Esophagus (tissue), 2 donors: ENCODE results near the gene DMC1. TPM values are rescaled to one million over a fixed set of nuclear protein-coding genes. Genes with fewer than 3 reads are reported as not detected.
A peak's percentile ranks its signal among the peaks of the same experiment; 100 is the strongest.

Experiments used
- H3K27ac ChIP-seq, 2 donors: one replicate each; pipeline ENCODE4 v1.5.1; 2013; ENCODE audit warnings: low read depth in 2 of 2, mild to moderate bottlenecking in 2 of 2, inconsistent platforms in 1 of 2, low read length in 1 of 2, moderate library complexity in 1 of 2
- H3K27me3 ChIP-seq, 2 donors: one replicate each; pipeline ENCODE4 v1.6.1; 2013; ENCODE audit warnings: low read length in 2 of 2, control low read depth in 1 of 2, mild to moderate bottlenecking in 1 of 2; ENCODE audit not compliant: insufficient read depth in 2 of 2, control insufficient read depth in 1 of 2
- H3K36me3 ChIP-seq, 2 donors: one replicate each; pipeline ENCODE4 v1.6.1; 2013; ENCODE audit warnings: low read length in 1 of 2; ENCODE audit not compliant: control insufficient read depth in 2 of 2, insufficient read depth in 2 of 2
- H3K4me1 ChIP-seq, 2 donors: one replicate each; pipeline ENCODE4 v1.6.1; 2013; ENCODE audit warnings: low read length in 1 of 2; ENCODE audit not compliant: control insufficient read depth in 2 of 2, insufficient read depth in 2 of 2
- H3K4me3 ChIP-seq, 2 donors: one replicate each; pipeline ENCODE4 v1.5.1; 2013; ENCODE audit warnings: low read length in 2 of 2, mild to moderate bottlenecking in 2 of 2, low read depth in 1 of 2, moderate library complexity in 1 of 2
- H3K9me3 ChIP-seq, 2 donors: one replicate each; pipeline ENCODE4 v1.6.1; 2013; ENCODE audit warnings: mild to moderate bottlenecking in 2 of 2, low read depth in 1 of 2, low read length in 1 of 2, moderate library complexity in 1 of 2; ENCODE audit not compliant: control insufficient read depth in 2 of 2, insufficient read depth in 1 of 2
- WGBS, 2 donors: extraction: QIAGEN DNeasy Blood & Tissue Kit; methylation state at CpG; one replicate each; pipeline ENCODE4 v1.1.7; 2013; 5-methylcytosine and 5-hydroxymethylcytosine counted together
- polyA plus RNA-seq, 2 donors: library from polyadenylated mRNA; stranded (reverse); fragments of 200-250 nt; gene quantifications; one replicate each; pipeline ENCODE4 v1.2.3, GENCODE V29; 2013
- donor health status: healthy with polysubstance abuse.
- donor health status: Bipolar disorder and iron deficiency.

DMC1 gene
- polyA plus RNA-seq, 2 donors, result 0.51 to 1.3 TPM

DNA sequence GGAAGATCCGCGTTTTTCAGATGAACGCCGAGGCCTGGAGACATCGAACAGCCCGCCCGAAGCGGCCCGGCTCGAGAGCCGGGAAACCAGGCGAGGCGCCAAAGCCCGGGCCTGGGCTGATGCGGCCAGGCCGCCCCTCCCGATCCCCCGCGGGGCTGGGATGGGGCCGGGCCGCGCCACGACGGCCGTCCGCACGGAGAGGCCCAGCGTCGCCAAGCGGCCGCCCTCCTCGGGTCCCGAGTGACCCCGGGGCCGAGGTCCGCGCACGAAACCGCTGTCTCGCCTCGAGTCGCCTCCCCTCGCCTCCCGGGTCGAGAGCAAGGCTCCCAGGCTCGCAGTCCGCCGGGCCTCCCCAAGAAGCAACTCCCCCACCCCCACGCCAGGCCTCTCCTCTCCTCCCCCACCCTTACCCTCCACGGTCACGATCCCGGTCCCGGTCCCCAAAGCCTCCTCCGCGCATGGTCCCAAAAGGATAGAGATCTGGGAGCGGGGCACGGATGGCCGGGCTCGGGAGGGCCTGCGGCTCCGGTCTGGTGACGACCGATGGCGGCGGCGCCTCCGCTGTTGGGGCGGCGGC is 64.4 kb downstream of the DMC1 start:
- Histone ChIP-seq H3K27me3 (no peaks in the 10 kb centered on the region), H3K4me1 (peaks cover 0 to 6% of the 10 kb centered on the region in 2 donors), H3K36me3 (peaks cover 0 to 3% of the 10 kb centered on the region in 2 donors), H3K4me3 (peak overlapping the region; percentile 83 to 94), H3K9me3 (no peaks in the 10 kb centered on the region), H3K27ac (peak overlapping the region; percentile 100)
- WGBS, 2 donors, result 0% methylated on average over 39 to 69 of the region's 69 CpGs

DNA sequence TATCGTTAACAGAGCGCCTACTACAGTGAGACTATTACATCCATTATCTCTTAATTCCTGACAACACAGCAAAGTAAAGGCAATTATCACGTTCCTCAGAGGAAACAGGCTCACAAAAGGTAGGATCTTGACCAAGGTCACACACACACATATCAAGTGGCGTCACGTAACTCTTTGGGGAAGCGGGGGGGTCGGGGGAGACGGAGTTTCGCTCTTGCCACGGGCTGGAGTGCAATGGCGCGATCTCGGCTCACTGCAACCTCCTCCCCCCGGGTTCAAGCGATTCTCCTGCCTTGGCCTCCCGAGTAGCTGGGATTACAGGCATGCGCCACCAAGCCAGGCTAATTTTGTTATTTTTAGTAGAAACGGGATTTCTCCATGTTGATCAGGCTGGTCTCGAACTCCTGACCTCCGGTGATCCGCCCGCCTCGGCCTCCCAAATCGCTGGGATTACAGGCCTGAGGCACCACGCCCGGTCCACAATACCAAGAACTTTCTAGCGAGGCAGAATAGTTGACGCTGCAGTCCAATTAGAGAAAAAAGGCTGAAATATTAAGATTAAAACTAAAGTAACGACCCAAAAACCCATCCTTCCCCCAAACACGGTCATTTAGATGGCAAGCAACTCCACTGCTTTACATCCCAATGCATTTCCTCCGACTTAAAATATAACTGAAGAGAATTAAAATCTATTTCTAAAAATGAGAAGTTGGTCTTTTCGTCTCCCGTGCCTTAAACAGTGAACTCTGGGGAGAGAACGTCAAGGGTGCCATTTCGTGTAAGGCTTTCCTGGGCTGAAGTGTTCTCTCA is 65.0 kb downstream of the DMC1 start:
- H3K4me1 ChIP-seq, result peaks cover 0 to 6% of the 10 kb centered on the region in 2 donors
- no peaks in the 10 kb centered on the region for H3K27me3 ChIP-seq
- peak overlapping the region; percentile 100 for H3K27ac ChIP-seq
- peaks cover 0 to 3% of the 10 kb centered on the region in 2 donors for H3K36me3 ChIP-seq
- H3K9me3 ChIP-seq, result no peaks in the 10 kb centered on the region
- peak overlapping the region; percentile 83 to 94 for H3K4me3 ChIP-seq
- WGBS, 2 donors, result 1 to 2% methylated on average over 35 of the region's 35 CpGs

DNA sequence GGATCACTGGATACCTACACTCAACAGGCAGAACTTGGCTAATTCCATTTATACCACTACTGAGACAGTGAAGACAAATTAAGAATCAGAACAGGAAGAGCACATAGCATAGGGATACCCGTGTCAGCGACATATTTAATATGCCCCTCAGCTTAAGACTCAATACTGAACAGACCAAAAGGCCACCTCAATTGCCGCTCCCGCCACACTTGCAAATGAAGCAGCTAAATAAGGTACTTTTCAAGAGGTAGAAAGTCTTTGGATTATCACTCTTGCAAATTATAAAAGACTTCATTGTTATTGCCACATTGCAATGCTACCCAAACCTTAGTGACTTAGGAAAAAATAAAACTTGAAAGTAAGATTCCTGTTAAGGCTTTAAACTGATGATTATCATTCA is 67.0 kb downstream of the DMC1 start:
- peaks cover 0 to 7% of the 10 kb centered on the region in 2 donors for H3K36me3 ChIP-seq
- peaks cover 0 to 6% of the 10 kb centered on the region in 2 donors for H3K4me1 ChIP-seq

DNA sequence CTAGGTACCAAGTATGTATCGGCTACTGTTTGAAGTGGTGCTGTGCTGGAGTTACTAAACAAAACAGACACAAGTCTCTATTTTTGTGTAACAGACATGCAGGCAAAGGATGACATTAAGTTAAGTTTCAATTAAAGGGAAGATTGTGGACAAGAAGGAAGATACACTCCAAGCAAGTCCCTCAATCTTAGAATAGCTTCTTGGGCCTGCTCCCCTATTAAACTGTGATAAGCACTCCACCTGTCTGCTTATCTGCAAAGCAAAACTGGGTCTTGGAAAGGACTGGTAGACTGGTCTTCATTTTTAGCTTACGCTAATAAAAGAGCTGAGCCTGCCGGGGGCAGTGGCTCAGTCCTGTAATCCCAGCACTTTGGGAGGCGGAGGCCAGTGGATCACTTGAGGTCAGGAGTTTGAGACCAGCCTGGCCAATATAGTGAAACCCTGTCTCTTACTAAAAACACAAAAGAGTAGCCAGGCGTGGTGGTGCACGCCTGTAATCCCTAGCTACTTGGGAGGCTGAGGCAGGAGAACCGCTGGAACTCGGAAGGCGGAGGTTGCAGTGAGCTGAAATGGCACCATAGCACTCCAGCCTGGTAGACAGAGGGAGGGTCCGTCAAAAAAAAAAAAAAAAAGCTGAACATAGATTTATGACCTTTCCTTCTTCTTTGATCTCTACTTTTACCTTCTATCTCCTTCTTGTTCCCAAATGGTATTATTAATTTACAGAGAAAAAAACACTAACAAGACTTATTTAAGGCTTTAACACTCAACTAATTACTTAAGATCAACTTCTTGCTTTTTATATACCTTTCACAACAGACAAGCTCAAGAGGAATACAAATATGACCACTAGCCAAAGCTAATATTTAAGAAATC is 67.9 kb downstream of the DMC1 start:
- WGBS, 2 donors, result 83 to 84% methylated on average over 9 to 10 of the region's 10 CpGs
- Histone ChIP-seq H3K4me3 (peak overlapping the region in 1 of 2 donors; percentile 32), H3K36me3 (peaks cover 0 to 7% of the 10 kb centered on the region in 2 donors), H3K9me3 (no peaks in the 10 kb centered on the region), H3K4me1 (peaks cover 0 to 6% of the 10 kb centered on the region in 2 donors), H3K27me3 (no peaks in the 10 kb centered on the region), H3K27ac (no peak overlapping the region)

More for the DNA sequence above, 67.0 kb downstream of the DMC1 start:
- Histone ChIP-seq H3K9me3 (no peaks in the 10 kb centered on the region), H3K4me3 (peak overlapping the region in 1 of 2 donors; percentile 32), H3K27me3 (no peaks in the 10 kb centered on the region), H3K27ac (no peak overlapping the region)
- 36% methylated on average over 4 of the region's 4 CpGs for WGBS, 2 donors

DNA sequence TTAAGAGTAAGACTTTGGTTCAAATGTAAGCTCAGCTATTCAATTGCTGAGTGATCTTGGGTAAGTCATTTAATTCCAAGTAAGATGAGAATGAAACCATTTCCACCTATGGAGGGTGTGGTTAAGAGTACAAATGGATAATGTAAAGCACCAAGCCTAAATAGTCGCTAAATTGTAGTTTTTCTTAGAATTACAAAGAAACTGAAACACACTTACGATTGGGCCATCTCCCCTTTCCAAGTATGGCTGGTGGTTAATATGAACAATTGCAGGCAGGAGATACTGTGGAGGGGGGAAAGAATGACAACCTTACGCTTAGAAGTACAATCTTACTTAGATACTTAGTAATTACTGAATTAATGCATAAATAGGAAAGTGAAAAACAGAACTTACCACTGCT is 72.1 kb downstream of the DMC1 start:
- Histone ChIP-seq H3K27me3 (no peaks in the 10 kb centered on the region), H3K27ac (no peak overlapping the region), H3K36me3 (peaks cover 0 to 24% of the 10 kb centered on the region in 2 donors), H3K4me3 (no peak overlapping the region), H3K4me1 (peaks cover 0 to 3% of the 10 kb centered on the region in 2 donors), H3K9me3 (no peaks in the 10 kb centered on the region)
- WGBS, 2 donors, result 77 to 87% methylated on average over 3 of the region's 3 CpGs

DNA sequence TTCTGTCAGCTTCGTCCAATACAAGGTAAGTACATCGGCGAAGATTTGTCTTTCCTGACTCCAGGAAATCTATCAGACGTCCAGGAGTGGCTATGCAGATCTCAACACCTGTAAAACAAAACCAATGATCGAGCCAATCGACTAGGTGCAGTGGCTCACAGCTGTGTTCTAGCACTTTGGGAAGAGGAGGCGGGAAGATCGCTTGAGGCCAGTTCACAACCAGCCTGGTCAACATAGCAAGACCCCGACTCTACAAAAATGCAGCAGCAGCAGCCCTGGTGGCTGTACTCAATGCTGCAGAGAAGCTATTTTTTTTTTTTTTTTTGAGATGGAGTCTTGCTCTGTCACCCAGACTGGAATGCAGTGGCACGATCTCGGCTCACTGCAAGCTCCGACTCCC is 75.0 kb downstream of the DMC1 start:
- H3K4me1 ChIP-seq, result no peaks in the 10 kb centered on the region
- peaks cover 7 to 29% of the 10 kb centered on the region in 2 donors for H3K36me3 ChIP-seq
- H3K27me3 ChIP-seq, result no peaks in the 10 kb centered on the region
- no peaks in the 10 kb centered on the region for H3K9me3 ChIP-seq
- WGBS, 2 donors, result 89 to 91% methylated on average over 12 of the region's 12 CpGs
- no peak overlapping the region for H3K4me3 ChIP-seq
- no peak overlapping the region for H3K27ac ChIP-seq

DNA sequence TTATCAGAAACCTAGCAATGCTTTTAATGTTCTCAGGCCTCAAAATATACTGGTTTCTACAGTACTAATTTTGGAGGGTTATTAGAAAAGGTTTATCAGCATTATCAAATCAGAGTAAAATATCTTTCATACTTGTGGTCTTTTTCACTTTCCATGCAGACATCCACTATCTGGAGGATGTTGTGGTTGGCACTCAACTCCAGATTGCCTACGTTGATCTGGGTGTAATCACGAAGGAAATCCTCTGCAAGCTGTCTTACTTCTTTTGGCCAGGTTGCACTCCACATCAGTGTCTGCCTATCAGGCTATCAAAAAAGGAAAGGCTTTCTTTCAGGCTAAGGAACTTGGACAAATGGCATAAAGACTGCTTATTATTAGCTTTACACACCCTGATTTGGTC is 75.5 kb downstream of the DMC1 start:
- Histone ChIP-seq H3K27ac (no peak overlapping the region), H3K27me3 (no peaks in the 10 kb centered on the region), H3K36me3 (peaks cover 7 to 31% of the 10 kb centered on the region in 2 donors), H3K4me1 (no peaks in the 10 kb centered on the region), H3K4me3 (no peak overlapping the region), H3K9me3 (no peaks in the 10 kb centered on the region)
- WGBS, 2 donors, result 54 to 56% methylated on average over 2 of the region's 2 CpGs

DNA sequence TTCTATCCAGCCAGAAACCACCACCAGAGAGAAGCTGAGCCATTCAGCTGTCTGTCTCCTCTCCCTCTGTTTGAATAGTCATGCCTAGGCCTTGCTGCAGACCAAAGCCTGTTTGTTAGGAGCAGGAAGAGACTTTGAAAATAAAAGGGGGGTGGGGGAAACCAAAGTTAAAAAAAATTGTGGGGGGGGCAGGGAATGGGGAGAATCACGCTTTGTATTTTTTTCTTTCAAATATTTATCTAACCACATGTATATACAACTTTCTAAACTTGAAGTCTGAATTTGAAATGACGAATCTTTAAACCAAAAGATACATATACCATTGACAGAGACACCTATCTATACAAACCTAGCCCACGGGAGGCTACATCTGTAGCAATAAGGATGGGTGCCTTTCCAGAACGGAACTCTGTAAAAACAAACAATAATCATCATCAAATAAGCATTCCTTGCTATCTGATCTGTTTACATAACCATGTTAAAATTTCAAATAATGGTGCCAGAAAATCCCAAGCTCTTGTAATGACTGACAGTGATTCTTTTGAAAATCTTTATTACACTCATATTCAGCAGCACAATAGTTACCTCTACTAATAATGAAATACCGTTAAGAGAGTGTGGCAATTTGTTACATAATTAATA is 78.2 kb downstream of the DMC1 start:
- no peaks in the 10 kb centered on the region for H3K9me3 ChIP-seq
- no peaks in the 10 kb centered on the region for H3K4me1 ChIP-seq
- H3K4me3 ChIP-seq, result no peak overlapping the region
- WGBS, 2 donors, result 48 to 55% methylated on average over 5 of the region's 5 CpGs
- H3K27ac ChIP-seq, result no peak overlapping the region
- H3K36me3 ChIP-seq, result peaks cover 7 to 34% of the 10 kb centered on the region in 2 donors
- no peaks in the 10 kb centered on the region for H3K27me3 ChIP-seq

DNA sequence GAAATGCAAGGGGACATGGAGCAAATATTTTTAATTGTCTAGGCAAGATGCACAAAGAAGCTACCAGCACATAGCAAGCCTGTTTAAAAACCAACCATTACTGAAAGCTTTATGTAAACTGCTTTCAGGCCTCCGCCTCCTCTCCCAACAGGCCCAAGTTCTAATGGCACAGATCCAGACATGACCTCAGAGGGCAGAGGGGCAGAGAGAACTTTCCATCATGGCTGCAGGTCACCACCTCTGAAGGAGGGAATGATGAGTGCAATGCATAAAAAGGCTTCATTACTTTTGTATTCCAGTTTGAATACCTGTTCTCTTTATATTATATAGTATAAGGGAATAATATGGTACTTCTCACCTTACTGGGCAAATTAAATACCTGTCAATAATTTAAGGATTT is 79.1 kb downstream of the DMC1 start:
- H3K27me3 ChIP-seq, result no peaks in the 10 kb centered on the region
- peak overlapping the region in 1 of 2 donors; percentile 30 for H3K27ac ChIP-seq
- peaks cover 11 to 34% of the 10 kb centered on the region in 2 donors for H3K36me3 ChIP-seq
- 40 to 62% methylated on average over 1 of the region's 1 CpG for WGBS, 2 donors
- H3K4me3 ChIP-seq, result no peak overlapping the region
- H3K9me3 ChIP-seq, result no peaks in the 10 kb centered on the region
- no peaks in the 10 kb centered on the region for H3K4me1 ChIP-seq
